Omental fat pad (tissue), 4 donors: ENCODE data around the gene TTF2. TPM values are rescaled to one million over a fixed set of nuclear protein-coding genes. Genes with fewer than 3 reads are reported as not detected.
"Not testable (repeated sequence)": the region's sequence is repeated elsewhere in the genome, so short reads cannot be mapped to it uniquely, and the experiment has no call there.

Experiments used
- ATAC-seq: fragments of 150-250 bp; one replicate; pipeline ENCODE4 v1.9.1; 2016; ENCODE audit warnings: mild to moderate bottlenecking, moderate library complexity; ENCODE audit not compliant: low FRiP score
- DNase-seq: peaks from one replicate; pipeline ENCODE4 v3.0.0-alpha.2; 2019; ENCODE audit warnings: low spot score
- CTCF ChIP-seq, 3 donors: fragments of 450-650 bp; IDR thresholded peaks; one replicate each; pipeline ENCODE4 v1.5.1; 2016 to 2017; ENCODE audit warnings: antibody characterized with exemption in 3 of 3, mild to moderate bottlenecking in 3 of 3, moderate library complexity in 2 of 3
- small RNA-seq: library from RNA; depleted of rRNA; stranded (forward); fragments of <200 nt; gene quantifications from one replicate; pipeline ENCODE3, GENCODE V24; 2016
- total RNA-seq, 4 donors: library from RNA; depleted of rRNA; stranded (reverse); fragments of >200 nt; gene quantifications; one replicate each; pipeline ENCODE4 v1.1.0, GENCODE V29; 2016

Gene TTF2
- total RNA-seq, 4 donors from 2014 or later = 9.0 to 16.9 (median 13.8) TPM

- peak; percentile 86 for ATAC-seq
- no peak for TF ChIP-seq CTCF (IDR thresholded peaks at IDR 0.05)
These were observed 86.6 kb downstream of the TTF2 start for GRCh38 chr1:117146575-117147340.

GRCh38 chr1:117147341-117147831 is 87.3 kb downstream of the TTF2 start:
- no peak for ATAC-seq
- no peak for TF ChIP-seq CTCF (IDR thresholded peaks at IDR 0.05)
- no peak for DNase-seq

More at GRCh38 chr1:117146575-117147340, 86.6 kb downstream of the TTF2 start:
- no peak for DNase-seq

- no peak for TF ChIP-seq CTCF (IDR thresholded peaks at IDR 0.05)
- no peak for ATAC-seq
- DNase-seq = no peak
These were observed 87.9 kb downstream of the TTF2 start for GRCh38 chr1:117147856-117148588.

GRCh38 chr1:117150316-117150715 is 90.2 kb downstream of the TTF2 start:
- TF ChIP-seq CTCF (IDR thresholded peaks at IDR 0.05) = no peak
- ATAC-seq (no peak), DNase-seq (no peak)

GRCh38 chr1:117151305-117151704 is 91.2 kb downstream of the TTF2 start:
- DNase-seq, ATAC-seq: not testable (repeated sequence)

Small RNA genes lying within 50 kb of the gene (small RNA-seq; reads per million reads assigned to genes)
- 0.52 reads per million for gene MIR942

Other genes starting within 250 kb of the TTF2 start
- gene PTGFRN, start 150.4 kb upstream of the TTF2 start, total RNA-seq = 10 to 100 TPM; 10.7 to 39.8 (median 28.5) TPM
- 1 to 10 TPM in 3 of 4 donors, under 1 TPM in 1; 0.47 to 2.0 (median 1.8) TPM for gene CD101, start 58.6 kb upstream of the TTF2 start, total RNA-seq
- 1 to 10 TPM in 2 of 4 donors, under 1 TPM in 2; 0.60 to 2.0 (median 0.87) TPM for gene TRIM45, start 61.4 kb downstream of the TTF2 start, total RNA-seq
- not detected for gene VTCN1, start 150.6 kb downstream of the TTF2 start, total RNA-seq